ENCODE data around the gene INSIG1. TPM values are rescaled to one million over a fixed set of nuclear protein-coding genes. Genes with fewer than 3 reads are reported as not detected.

The INSIG1 gene
- total RNA-seq (2022; extraction: Qiagen RNA extraction), result 11.8 to 15.0 TPM (median 14.2 TPM) in 5 replicates

DNA sequence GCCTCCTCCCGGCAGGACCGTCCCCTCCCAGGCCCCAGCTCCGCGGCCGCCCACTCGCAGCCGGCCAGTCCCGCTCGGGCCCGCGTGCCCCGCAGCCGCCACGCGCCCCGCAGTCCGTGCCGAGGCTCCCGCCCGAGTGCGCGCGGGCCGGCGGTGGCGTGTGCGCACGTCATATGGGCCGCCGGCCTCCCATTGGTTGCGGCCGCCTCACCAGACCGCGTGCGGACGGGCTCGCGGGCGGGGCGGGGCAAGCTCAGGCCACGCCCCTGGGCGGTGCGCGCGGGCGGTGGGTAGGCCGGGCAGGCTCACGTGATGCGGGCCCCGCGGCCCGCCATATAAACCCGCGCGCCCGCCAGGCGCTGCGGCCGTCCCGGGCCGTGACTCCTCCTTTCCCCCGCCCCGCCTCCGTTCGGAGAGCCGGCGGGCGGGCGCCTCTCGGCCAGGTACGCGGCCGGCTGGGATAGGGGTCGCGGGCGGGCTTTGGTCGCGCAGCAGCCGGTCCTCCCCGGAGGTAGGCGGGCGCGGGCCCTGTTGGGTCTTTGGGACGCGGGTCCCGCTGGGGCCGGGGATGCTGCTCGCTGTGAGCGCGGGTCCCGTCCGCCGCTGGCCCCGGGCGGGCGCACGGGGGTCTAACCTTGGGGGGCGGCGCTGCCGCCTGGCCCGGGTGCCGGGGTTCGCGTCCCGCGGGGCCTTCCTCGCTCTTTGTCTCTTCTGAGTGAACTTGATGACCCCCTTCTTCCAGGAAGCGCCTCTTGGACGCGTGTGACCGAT, at the start of gene INSIG1:
INSIG1 (plus strand) TSS at position 362 of the 771 bp plus-strand sequence; CDS start at position 770, 408 bp downstream.

Other genes starting within 250 kb of the INSIG1 start
- not detected in 5 replicates for gene HTR5A, start 227.6 kb upstream of the INSIG1 start, total RNA-seq (2022; extraction: Qiagen RNA extraction)
- 0.61 to 1.1 TPM (median 0.90 TPM) in 5 replicates for gene EN2, start 160.3 kb downstream of the INSIG1 start, total RNA-seq (2022; extraction: Qiagen RNA extraction)
- gene CNPY1, start 248.7 kb downstream of the INSIG1 start, total RNA-seq (2022; extraction: Qiagen RNA extraction), result not detected in 5 replicates